PC-9 (cell line): Measurements from ENCODE around the gene LRRC23. TPM values are rescaled to one million over a fixed set of nuclear protein-coding genes. Genes with fewer than 3 reads are reported as not detected.
A peak's percentile ranks its signal among the peaks of the same experiment; 100 is the strongest.

Source experiments
- BruUV-seq: library from RNA; stranded (reverse); fragments of 400-500 nt; replicated peaks from 2 replicates; lab custom pipeline; 2021; lab: Mats Ljungman, UMichigan
- CTCF ChIA-PET: fragments of 300-600 bp; sonication (Branson Sonifier 250); formaldehyde crosslinking; loops from one replicate; lab custom pipeline; 2022; ENCODE audit warnings: antibody characterized with exemption; lab: Charles Lee
- POLR2A ChIA-PET: fragments of 300-600 bp; sonication (Branson Sonifier 250); formaldehyde crosslinking; loops from one replicate; lab custom pipeline; 2022; ENCODE audit warnings: antibody characterized with exemption; ENCODE audit not compliant: unreplicated experiment; lab: Charles Lee
- DNase-seq, 2 experiments: peaks; one replicate each; pipeline versions ENCODE4 v3.0.0 to v3.0.0-alpha.2; 2015 to 2022; ENCODE audit warnings: mixed read lengths in 1 of 2
- H2AFZ ChIP-seq: fragments of 200-600 bp; sonication (generic); 2 replicates; pipeline ENCODE4 v1.8.1; 2017; ENCODE audit warnings: antibody characterized with exemption
- H3F3A ChIP-seq: fragments of 200-600 bp; sonication (generic); 2 replicates; pipeline ENCODE4 v1.8.1; 2017; ENCODE audit warnings: antibody characterized with exemption, mild to moderate bottlenecking, low read depth; ENCODE audit not compliant: insufficient read depth
- H3K27ac ChIP-seq: fragments of 200-600 bp; sonication (generic); 2 replicates; pipeline ENCODE4 v1.6.1; 2016; ENCODE audit warnings: mixed run types
- H3K27me3 ChIP-seq: fragments of 200-600 bp; sonication (generic); 2 replicates; pipeline ENCODE4 v1.6.1; 2016; ENCODE audit warnings: low read depth, mixed run types; ENCODE audit not compliant: insufficient read depth
- H3K36me3 ChIP-seq: fragments of 200-600 bp; sonication (generic); 2 replicates; pipeline ENCODE4 v1.6.1; 2016; ENCODE audit warnings: low read depth, mixed run types
- H3K4me1 ChIP-seq: fragments of 200-600 bp; sonication (generic); replicated peaks from 2 replicates; pipeline ENCODE4 v1.6.1; 2016; ENCODE audit warnings: mixed run types; ENCODE audit not compliant: insufficient read depth
- H3K4me2 ChIP-seq: fragments of 200-600 bp; sonication (generic); 2 replicates; pipeline ENCODE4 v1.6.1; 2017; ENCODE audit warnings: mixed run types
- H3K4me3 ChIP-seq: fragments of 200-600 bp; sonication (generic); 2 replicates; pipeline ENCODE4 v1.6.1; 2016; ENCODE audit warnings: mixed run types
- H3K79me2 ChIP-seq: fragments of 200-600 bp; sonication (generic); 2 replicates; pipeline ENCODE4 v1.6.1; 2017; ENCODE audit warnings: low read depth, mixed run types
- H3K9me2 ChIP-seq: fragments of 200-600 bp; sonication (generic); 2 replicates; pipeline ENCODE4 v1.8.1; 2017; ENCODE audit warnings: mild to moderate bottlenecking; ENCODE audit not compliant: insufficient read depth
- H3K9me3 ChIP-seq: fragments of 200-600 bp; sonication (generic); 2 replicates; pipeline ENCODE4 v1.8.1; 2016; ENCODE audit warnings: low read depth; ENCODE audit not compliant: insufficient read depth
- H4K20me1 ChIP-seq: fragments of 200-600 bp; sonication (generic); 2 replicates; pipeline ENCODE4 v1.8.1; 2017; ENCODE audit not compliant: insufficient read depth
- EZH2 ChIP-seq: fragments of 200-600 bp; sonication (generic); IDR thresholded peaks from 2 replicates; pipeline ENCODE4 v1.8.0; 2017; ENCODE audit warnings: antibody characterized with exemption, low read depth
- intact Hi-C: fragments of 100-400 bp; cut with micrococcal nuclease; formaldehyde crosslinking; loops from one replicate; pipeline ENCODE4 v1.10.0; 2022; ENCODE audit not compliant: unreplicated experiment
- total RNA-seq: library from RNA; stranded (reverse); gene quantifications from 2 replicates; pipeline ENCODE4 v1.2.3, GENCODE V29; 2021
- TF ChIP-seq, protein P1 (sequence below): fragments of 200-600 bp; sonication (generic); conservative IDR thresholded peaks from 2 replicates; pipeline ENCODE4 v1.6.1; 2017; ENCODE audit warnings: mixed run types, antibody characterized with exemption, mild to moderate bottlenecking, moderate library complexity

Gene LRRC23
- total RNA-seq, 1 experiment from 2014 or later, result 29.3 TPM

GRCh38 chr12:6914947-6915788 is 10.5 kb downstream of the LRRC23 start:
- intact Hi-C loops, result loop anchor here (1.0 kb wide), 2 partner anchors 24 to 42 kb away; partner anchors contain the start of gene SPSB2
- TSS peak; percentile 11 for BruUV-seq
- DNase-seq, result no peak
- Histone ChIP-seq H3K36me3 (no peaks in the 10 kb centered on the region), H2AFZ (peak overlapping the region; percentile 84), H3K27ac (no peak overlapping the region), H3K4me3 (peak overlapping the region; percentile 77), H3K4me1 (peaks cover 5% of the 10 kb centered on the region; the same call in 1 of the 2 replicates), H3K9me3 (no peaks in the 10 kb centered on the region), H4K20me1 (no peaks in the 10 kb centered on the region), H3K9me2 (no peaks in the 10 kb centered on the region), H3F3A (no peaks in the 10 kb centered on the region), H3K4me2 (peak overlapping the region; percentile 92), H3K27me3 (peaks cover 11% of the 10 kb centered on the region), H3K79me2 (no peaks in the 10 kb centered on the region)
- no peak for TF ChIP-seq EZH2
- TF ChIP-seq, protein P1, sequence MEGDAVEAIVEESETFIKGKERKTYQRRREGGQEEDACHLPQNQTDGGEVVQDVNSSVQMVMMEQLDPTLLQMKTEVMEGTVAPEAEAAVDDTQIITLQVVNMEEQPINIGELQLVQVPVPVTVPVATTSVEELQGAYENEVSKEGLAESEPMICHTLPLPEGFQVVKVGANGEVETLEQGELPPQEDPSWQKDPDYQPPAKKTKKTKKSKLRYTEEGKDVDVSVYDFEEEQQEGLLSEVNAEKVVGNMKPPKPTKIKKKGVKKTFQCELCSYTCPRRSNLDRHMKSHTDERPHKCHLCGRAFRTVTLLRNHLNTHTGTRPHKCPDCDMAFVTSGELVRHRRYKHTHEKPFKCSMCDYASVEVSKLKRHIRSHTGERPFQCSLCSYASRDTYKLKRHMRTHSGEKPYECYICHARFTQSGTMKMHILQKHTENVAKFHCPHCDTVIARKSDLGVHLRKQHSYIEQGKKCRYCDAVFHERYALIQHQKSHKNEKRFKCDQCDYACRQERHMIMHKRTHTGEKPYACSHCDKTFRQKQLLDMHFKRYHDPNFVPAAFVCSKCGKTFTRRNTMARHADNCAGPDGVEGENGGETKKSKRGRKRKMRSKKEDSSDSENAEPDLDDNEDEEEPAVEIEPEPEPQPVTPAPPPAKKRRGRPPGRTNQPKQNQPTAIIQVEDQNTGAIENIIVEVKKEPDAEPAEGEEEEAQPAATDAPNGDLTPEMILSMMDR, result no peak
- ChIA-PET POLR2A (no interaction called here), CTCF (interaction anchor here (0.6 to 1.1 kb wide), 3 partner anchors 42 to 158 kb away, joined by 3 to 12 read pairs (median 7); partner anchors contain the start of gene SPSB2)

DNA sequence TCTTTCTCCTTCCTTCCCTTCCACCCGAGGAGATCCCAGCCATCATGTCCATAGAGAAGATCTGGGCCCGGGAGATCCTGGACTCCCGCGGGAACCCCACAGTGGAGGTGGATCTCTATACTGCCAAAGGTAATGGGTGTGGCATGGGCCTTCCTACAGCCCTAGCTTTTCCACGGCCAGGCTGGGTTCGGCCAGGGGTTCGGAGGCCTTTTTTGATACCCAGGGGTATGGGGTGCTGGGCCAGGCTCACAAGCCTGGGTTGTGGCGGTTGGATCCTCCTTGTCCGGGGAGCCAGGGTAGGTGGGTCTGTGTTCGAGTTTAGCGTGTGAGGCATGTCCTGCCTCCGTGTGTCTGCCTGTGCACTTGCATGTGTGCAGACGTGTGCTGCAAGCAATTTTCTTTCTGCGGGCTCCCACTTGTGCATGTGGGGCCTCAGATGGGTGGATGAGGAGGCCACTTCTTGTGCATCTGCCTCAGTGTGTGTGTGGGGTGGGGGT is 11.2 kb downstream of the LRRC23 start:
- Histone ChIP-seq H4K20me1 (no peaks in the 10 kb centered on the region), H3K27me3 (peaks cover 11% of the 10 kb centered on the region), H3K27ac (no peak overlapping the region), H3K36me3 (no peaks in the 10 kb centered on the region), H3K4me3 (no peak overlapping the region), H2AFZ (no peak overlapping the region), H3F3A (no peaks in the 10 kb centered on the region), H3K9me2 (no peaks in the 10 kb centered on the region), H3K9me3 (no peaks in the 10 kb centered on the region), H3K79me2 (no peaks in the 10 kb centered on the region), H3K4me2 (no peak overlapping the region), H3K4me1 (peaks cover 5% of the 10 kb centered on the region; the same call in 1 of the 2 replicates)
- no peak for DNase-seq
- ChIA-PET POLR2A (interaction anchor here (0.6 kb wide), 1 partner anchor 17 kb away, joined by 3 read pairs; no protein-coding TSS in a partner anchor), CTCF (interaction anchor here (0.6 to 1.1 kb wide), 2 partner anchors 43 to 62 kb away, joined by 3 to 12 read pairs; partner anchors contain the start of gene SPSB2)
- intact Hi-C loops, result loop anchor here (1.0 kb wide), 1 partner anchor 25 kb away; no protein-coding TSS in a partner anchor
- BruUV-seq, result no TSS peak
- TF ChIP-seq EZH2, result no peak
- TF ChIP-seq, protein P1, result no peak

GRCh38 chr12:6916426-6917200 is 12.0 kb downstream of the LRRC23 start:
- POLR2A ChIA-PET, result interaction anchor here (0.6 kb wide), 1 partner anchor 16 kb away, joined by 3 read pairs; no protein-coding TSS in a partner anchor
- CTCF ChIA-PET, result interaction anchor here (1.1 kb wide), 1 partner anchor 44 kb away, joined by 3 read pairs; the partner anchor contains the start of gene SPSB2
- BruUV-seq, result no TSS peak

More at GRCh38 chr12:6916426-6917200, 12.0 kb downstream of the LRRC23 start:
- Histone ChIP-seq H3K27ac (no peak overlapping the region), H4K20me1 (no peaks in the 10 kb centered on the region), H3K4me1 (peaks cover 5% of the 10 kb centered on the region; the same call in 1 of the 2 replicates), H3K4me3 (no peak overlapping the region), H3F3A (no peaks in the 10 kb centered on the region), H3K36me3 (no peaks in the 10 kb centered on the region), H3K4me2 (no peak overlapping the region), H3K79me2 (no peaks in the 10 kb centered on the region), H3K9me2 (no peaks in the 10 kb centered on the region), H2AFZ (no peak overlapping the region), H3K9me3 (no peaks in the 10 kb centered on the region), H3K27me3 (peaks cover 11% of the 10 kb centered on the region)
- intact Hi-C loops, result no loop called here
- no peak for DNase-seq
- no peak for TF ChIP-seq EZH2
- TF ChIP-seq, protein P1, result no peak
